ENCODE data around the gene WDR64.

WDR64 gene

GRCh38 chr1:241736387-241736786, 84.3 kb downstream of the WDR64 start:
- TF ChIP-seq CTCF (conservative IDR thresholded peaks at IDR 0.05) (no peak), ZFX (IDR thresholded peaks at IDR 0.05) (no peak)
- H3K27ac ChIP-seq: no peak overlapping the region

GRCh38 chr1:241738284-241739078, 86.4 kb downstream of the WDR64 start:
- H3K27ac ChIP-seq: no peak overlapping the region
- TF ChIP-seq CTCF (conservative IDR thresholded peaks at IDR 0.05) (no peak), ZFX (IDR thresholded peaks at IDR 0.05) (no peak)

- H3K27ac ChIP-seq: no peak overlapping the region
- TF ChIP-seq CTCF (conservative IDR thresholded peaks at IDR 0.05) (no peak), ZFX (IDR thresholded peaks at IDR 0.05) (no peak)
Observed at GRCh38 chr1:241742084-241742483, 90.0 kb downstream of the WDR64 start.

- H3K27ac ChIP-seq: no peak overlapping the region
- TF ChIP-seq CTCF (conservative IDR thresholded peaks at IDR 0.05) (no peak), ZFX (IDR thresholded peaks at IDR 0.05) (no peak)
Observed at GRCh38 chr1:241744591-241744990, 92.5 kb downstream of the WDR64 start.

GRCh38 chr1:241747992-241748391, 95.9 kb downstream of the WDR64 start:
- TF ChIP-seq ZFX (IDR thresholded peaks at IDR 0.05): no peak
- no peak for TF ChIP-seq CTCF (conservative IDR thresholded peaks at IDR 0.05)
- H3K27ac ChIP-seq: no peak overlapping the region

- TF ChIP-seq ZFX (IDR thresholded peaks at IDR 0.05): no peak
- no peak for TF ChIP-seq CTCF (conservative IDR thresholded peaks at IDR 0.05)
- no peak overlapping the region; the same call in 1 of the 2 replicates for H3K27ac ChIP-seq
Observed at GRCh38 chr1:241749041-241749944, 97.2 kb downstream of the WDR64 start.

All from C4-2B (cell line).